Stimulated activated CD8-positive, alpha-beta memory T cell treated with anti-CD3 and anti-CD28 coated beads, Interleukin-4, amount 100 ng/mL, for 4 hours (primary cell): ENCODE results near the gene SLC22A16.
"Not testable (repeated sequence)": the region's sequence is repeated elsewhere in the genome, so short reads cannot be mapped to it uniquely, and the experiment has no call there.

ENCODE experiments used
- DNase-seq, 2 donors: peaks; one replicate each; pipeline ENCODE4 v3.0.0-alpha.2; 2020; ENCODE audit warnings: low read depth in 2 of 2, low spot score in 1 of 2

The SLC22A16 gene, protein sequence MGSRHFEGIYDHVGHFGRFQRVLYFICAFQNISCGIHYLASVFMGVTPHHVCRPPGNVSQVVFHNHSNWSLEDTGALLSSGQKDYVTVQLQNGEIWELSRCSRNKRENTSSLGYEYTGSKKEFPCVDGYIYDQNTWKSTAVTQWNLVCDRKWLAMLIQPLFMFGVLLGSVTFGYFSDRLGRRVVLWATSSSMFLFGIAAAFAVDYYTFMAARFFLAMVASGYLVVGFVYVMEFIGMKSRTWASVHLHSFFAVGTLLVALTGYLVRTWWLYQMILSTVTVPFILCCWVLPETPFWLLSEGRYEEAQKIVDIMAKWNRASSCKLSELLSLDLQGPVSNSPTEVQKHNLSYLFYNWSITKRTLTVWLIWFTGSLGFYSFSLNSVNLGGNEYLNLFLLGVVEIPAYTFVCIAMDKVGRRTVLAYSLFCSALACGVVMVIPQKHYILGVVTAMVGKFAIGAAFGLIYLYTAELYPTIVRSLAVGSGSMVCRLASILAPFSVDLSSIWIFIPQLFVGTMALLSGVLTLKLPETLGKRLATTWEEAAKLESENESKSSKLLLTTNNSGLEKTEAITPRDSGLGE

DNA sequence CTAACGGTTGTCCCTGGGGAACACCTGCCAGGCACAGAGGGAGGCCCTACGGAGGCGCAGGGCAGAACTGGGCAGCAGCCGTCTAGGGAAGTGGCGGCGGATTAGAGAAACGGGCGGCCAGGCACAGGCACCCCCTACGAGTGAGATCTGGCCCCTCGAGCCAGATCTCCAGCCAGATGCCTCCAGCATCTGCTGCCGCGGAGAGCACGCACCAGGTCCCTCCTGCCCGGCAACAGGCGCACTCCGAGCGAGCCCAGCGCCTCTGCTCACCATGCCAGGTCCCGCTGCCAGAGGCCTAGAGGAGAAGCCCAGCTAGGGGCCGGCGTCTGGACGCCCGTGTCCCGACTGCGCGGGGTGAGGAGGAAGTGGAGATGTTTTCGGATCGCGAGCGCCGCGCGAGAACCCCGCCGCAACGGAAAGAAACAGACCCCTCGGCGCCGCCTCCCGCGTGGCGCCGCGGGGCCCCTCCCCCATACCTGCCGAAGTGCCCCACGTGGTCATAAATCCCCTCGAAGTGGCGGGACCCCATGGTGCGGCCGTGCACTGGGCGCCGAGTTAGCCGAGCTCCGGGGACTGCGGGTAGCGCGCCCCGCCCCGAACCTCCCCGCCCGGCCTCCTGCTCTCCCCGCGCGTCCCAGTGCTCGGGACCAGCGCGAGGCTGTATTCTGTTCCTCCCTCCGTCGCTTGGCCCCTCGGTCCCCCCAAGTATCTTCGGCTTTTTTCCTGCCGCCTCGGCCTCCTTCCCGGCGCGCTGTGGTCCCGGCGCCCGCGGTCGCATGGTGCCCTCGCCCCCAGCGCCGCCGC is at the start of gene SLC22A16:
SLC22A16 (minus strand) TSS at position 568 of the 804 bp plus-strand sequence; CDS start at position 529, 39 bp downstream.
- DNase-seq: no peak

DNA sequence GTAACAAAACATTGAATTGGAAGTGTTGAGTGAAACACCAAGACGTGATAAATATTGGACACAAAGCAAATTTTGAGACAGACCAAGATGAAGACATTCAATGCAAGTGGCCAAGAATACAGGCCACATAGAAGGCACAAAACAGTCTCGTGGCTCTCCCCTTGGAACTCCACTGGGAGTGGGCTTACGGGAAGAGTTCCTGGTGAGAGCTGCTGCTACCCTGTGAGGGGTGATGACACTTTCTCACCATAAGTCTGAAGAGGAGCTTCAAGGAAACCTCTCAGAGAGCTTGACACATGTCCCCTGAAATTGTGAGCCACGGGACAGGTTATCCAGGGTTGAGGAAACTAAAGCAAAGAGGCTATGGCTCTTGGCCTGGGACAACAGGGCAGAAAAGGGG is 48.6 kb upstream of the SLC22A16 start:
- no peak for DNase-seq

DNA sequence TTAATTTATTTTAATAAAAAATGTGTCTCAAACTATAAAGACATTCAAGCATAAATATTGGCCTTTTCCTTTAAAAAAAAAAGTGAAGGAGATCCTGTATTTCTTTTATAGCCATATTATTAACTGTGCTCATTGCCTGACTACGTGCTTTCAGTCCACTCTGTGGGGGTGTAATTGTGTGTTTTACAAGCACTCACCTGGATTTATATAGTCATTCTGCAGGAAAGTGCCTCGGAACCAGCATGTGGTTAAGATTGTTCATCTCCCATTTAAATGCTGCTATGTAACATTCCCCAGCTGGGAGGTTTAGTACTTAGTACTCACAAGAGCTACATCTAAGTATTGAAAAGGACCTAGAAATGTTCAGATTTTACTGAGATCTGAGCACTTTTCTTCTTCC is 47.9 kb upstream of the SLC22A16 start:
- no peak for DNase-seq

DNA sequence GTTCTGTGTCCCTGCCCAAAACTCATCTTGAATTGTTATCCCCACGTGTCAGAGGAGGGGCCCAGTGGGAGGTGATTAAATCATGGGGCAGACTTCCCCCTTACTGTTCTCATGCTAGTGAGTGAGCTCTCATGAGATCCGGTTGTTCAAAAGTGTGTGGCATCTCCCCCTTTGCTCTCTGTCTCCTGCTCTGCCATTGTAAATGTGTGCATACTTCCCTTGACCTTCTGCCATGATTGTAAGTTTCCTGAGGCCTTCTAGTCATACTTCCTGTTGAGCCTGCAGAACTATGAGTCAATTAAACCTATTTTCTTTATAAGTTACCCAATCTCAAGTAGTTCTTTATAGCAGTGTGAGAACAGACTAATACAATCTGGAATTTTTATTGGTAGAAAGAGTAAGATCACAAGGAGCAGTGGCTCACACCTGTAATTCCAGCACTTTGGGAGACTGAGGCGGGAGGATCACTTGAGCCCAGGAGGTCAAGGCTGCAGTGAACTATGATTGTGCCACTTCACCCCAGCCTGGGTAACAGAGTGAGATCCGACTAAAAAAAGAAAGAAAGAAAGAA is 47.1 kb upstream of the SLC22A16 start:
- no peak for DNase-seq

DNA sequence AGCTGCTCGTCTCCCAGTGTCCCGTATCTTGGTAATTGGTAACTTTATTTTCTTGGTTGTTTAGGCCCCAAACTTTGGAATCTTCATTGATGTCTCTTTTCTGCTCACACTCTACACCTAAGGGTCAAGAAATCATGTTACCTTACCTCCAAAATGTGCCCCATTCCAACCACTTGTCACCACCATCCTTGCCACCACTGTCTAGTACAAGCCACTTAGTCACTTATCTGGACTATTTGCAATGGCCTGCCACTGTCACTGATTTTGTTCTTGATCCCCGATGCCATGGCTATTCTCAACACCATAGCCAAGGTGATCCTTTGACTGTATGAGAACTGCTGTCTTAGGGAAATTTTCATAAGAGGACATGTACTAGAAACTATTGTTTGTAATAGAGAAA is 46.0 kb upstream of the SLC22A16 start:
- no peak for DNase-seq

DNA sequence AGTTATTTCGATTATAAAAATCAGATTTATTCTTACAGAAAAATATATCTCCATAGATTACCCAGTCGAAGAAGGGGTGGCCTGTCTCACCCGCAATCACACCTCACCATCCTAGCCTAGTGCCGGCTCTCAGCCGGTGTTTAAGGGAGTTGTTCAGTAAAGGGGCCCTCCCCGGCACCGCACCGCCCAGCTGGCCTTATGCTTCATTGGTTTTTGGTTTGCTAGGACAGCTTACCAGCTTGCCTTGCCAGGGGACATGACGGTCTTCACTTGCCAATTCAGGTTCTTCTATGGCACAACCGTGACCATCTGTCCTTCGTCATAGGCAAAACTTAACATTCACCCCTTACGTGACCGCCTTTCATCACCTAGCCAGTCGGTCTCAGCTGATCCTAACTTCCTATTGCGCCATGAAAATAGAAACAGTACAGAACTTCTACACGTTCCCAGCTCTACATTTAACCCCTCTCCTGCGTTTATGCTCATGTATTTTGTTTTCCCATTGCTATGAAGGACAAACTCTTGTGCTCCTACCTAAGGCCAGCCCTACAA is 44.7 kb upstream of the SLC22A16 start:
- DNase-seq: no peak

DNA sequence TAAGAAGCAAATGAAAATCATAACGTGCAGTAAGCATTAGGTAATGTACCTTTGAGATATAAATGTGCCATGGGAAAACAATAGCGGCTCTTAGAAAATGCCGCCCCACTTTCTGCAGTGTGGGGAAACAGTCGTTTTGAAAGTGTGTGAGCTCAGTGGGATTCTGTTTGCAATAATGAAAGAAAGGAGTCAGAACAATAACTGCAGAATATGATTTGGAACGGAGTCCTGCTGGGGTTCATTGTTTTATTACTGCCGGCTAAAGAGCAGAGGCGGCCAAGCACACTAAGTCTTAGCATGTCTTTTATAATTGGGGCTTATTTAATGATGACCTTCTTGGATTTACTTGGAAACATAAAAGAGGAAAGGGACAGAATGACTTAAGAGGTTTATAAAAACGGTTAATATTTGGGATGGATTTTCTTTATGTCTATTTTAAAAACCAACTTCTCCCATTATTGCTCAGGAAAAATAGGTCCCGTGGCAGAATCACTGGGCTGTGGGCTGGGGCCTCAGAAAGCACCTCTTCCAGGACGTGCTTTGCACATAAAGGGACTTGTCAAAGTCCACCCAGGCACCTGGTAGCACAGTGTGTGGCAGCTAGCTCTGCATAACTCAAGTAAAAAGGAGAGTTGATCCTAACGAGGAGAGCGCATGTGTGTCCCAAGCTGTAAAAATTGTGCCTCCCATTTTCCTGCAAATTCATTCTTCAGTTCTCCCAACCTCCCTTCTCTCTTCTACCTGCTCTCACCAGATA is 44.0 kb upstream of the SLC22A16 start:
- no peak for DNase-seq

DNA sequence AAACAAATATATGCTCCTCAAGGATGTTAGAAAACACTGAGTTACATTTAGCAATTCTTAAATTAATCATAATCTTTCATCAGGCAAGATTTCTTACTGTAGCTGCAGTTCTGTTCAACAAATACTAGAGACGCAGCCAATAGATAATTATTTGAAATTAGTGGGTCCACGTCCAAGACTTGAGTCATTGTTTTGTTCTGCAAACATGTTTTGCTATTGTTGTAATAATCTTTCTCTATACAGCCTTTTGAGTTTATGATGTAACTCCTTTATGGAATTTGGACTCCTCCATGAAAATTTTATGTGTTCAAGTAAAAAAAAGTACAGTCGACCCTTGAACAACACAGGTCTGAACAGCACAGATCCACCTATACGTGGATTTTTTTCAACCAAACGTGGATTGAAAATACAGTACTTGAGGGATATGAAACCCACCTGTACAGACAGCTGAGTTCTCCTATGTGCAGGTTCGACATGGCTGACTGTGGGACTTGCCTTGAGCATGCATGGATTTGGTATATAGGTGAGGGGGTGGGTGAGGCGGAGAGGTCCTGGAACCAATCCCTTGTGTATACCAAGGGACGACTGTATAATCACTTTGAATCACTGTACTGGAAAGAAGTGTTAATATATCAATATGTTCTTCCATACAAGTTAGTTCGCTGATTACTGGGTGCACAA is 41.3 kb upstream of the SLC22A16 start:
- no peak for DNase-seq

DNA sequence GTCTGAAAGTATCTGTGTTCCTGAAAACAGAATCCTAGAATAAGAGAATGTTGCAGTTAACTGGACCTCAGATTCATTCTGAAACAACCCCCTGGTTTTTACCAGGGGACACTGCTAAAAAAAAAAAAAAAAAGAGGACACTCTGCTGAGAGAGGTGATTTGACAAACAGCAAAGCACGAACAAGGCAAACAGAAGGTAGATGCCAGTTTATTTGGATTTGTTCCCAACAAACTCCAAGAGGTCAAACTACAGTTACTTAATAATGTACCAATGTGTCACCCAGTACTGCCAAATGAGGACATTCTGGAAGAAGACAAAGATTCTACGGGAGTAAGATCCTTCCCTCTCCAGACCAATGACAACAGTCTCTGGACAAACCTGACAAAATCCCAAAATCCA is 40.6 kb upstream of the SLC22A16 start:
- no peak for DNase-seq

DNA sequence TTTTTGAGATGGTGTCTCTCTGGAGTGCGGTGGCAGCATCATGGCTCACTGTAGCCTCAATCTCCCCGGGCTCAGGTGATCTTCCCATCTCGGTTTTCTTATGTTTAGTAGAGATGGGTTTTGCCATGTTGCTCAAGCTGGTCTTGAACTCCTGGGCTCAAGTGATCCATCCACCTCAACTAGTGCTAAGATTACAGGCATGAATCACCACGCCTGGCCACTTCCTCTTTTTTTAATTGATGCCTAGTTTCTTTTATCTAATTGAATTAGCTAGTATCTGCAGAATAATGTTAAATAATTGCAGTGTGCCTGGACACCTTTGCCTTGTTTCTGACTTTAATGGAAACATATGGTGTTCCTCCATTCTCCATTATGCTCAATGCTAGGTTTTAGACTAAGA is 38.4 kb upstream of the SLC22A16 start:
- no peak for DNase-seq

DNA sequence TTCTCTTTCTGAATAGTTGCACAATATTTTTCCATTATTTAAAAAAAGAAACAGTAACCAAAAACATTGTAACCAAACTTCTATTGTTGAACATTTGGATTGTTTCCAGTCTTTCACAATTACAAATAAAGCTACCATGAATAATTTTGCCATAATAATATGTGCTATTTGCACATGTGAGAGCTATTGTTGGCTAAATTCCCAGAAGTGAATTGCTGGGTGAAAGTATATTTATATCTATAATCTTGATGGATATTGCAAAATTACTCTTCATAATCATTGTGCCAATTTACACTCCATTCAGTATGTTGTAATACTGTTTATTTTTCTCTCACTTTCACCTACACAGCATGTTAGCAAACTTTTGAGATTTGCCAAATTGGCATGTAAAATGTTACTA is 36.6 kb upstream of the SLC22A16 start:
- no peak for DNase-seq

DNA sequence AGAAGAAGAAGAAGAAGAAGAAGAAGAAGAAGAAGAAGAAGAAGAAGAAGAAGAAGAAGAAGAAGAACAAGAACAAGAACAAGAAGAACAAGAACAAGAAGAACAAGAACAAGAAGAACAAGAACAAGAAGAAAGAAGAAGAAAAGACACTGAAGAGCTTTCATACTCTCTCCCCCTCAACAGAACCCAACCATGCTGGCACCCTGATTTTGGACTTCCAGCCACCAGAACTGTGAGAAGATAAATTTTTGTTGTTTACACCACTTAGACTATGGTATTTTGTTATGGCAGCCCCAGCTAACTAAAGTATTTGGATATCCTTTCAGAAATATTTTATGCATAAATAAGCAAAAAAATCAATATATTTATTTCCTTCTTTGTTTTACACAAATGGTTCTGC is 36.1 kb upstream of the SLC22A16 start:
- not testable (repeated sequence) for DNase-seq

DNA sequence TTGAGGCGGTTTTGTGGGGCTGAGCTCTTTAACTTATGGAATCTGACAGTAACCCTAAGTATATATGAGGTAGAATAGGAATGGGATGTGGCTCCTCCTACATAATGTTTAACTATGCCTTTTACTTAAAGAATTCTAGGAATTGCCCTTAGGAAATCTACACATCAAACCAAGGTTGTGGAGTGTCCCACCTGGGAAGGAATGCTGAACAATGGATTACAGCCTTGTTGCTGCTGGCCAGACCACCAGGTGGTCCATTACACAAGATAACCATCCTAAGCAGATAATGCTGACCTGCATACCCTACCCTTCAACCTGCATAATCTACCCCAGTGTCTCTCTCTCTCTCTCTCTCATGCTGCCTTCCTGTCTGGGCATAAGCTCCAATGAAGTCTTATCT is 35.0 kb upstream of the SLC22A16 start:
- DNase-seq: no peak

DNA sequence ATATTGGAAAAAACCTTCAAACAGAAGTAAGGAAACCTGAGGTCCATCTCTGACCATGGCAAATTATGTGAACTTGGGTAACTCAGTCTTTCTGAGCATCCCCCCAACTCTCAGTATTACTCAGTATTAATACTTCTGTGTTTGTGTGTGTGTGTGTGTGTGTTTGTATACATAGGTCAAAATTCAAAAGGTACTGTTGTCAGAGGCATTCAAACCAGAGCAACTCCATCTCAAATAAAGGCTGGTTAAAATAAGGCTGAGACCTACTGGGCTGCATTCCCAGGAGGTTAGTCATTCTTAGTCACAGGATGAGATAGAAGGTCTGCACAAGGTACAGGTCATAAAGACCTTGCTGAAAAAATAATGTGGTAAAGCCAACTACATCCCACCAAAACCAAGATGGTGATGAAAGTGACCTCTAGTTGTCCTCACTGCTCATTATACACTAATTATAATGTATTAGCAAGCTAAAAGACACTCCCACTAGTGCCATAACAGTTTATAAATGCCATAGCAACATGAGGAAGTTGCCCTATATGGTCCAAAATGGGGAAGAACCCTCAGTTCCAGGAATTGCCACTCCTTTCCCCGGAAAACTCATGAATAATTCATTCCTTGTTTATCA is 33.3 kb upstream of the SLC22A16 start:
- no peak for DNase-seq

DNA sequence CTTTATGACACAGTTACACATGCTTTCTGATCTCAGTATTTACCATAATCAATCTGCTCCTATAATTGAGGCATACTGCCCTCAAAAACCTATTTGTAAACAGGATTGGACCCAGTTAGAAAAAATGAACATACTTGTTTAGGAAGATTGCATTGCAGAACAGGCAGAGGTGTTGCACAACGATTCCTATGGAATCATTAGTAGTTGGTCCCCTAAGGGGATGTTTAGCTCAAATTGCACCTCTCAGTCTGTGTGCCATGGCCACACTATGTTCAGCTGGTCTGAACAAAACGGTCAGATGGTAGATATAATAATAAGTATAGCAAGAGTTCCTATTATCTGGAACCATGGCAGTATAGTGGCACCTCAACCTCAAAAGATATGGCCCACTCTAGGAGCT is 28.5 kb upstream of the SLC22A16 start:
- not testable (repeated sequence) for DNase-seq

DNA sequence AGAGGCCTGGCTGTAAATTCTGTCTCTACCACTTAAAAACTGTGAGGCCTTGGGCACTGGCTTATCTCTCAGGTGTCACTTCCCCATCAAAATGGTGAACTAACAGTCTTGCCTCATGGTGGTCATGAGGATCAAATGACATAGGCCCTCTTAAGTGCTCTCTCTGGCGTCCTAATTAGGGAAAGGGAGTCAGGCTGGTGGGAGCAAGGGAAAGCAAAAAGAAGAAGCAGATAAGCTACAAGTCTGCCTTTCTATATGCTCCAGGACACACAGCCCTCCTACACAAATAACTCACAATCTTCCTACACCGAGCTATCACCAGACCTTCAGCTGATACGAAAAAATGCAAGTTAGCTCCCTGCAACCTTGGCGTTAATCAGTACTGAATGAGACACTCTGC is 19.5 kb upstream of the SLC22A16 start:
- no peak for DNase-seq

DNA sequence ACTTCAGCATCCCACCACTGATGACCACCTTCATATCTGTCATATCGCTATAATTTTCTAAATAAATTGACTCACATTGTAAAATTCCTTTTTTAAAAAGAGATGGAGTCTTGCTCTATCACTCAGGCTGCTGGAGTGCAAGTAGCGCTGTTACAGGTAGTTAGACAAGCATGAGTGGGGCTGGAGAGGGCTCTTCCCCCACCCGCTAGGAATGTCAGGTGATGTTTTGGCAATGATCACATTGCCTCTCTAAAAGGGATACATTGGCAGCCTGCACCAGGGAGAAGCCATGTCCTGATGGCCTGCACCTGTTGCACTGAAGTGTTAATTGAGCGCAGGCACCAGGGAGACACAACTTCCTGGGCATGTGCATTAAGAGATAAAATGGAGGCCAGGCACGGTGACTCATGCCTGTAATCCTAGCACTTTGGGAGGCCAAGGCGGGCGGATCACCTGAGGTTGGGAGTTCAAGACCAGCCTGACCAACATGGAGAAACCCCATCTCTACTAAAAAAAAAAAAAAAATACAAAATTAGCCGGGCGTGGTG is 16.9 kb upstream of the SLC22A16 start:
- DNase-seq: no peak

DNA sequence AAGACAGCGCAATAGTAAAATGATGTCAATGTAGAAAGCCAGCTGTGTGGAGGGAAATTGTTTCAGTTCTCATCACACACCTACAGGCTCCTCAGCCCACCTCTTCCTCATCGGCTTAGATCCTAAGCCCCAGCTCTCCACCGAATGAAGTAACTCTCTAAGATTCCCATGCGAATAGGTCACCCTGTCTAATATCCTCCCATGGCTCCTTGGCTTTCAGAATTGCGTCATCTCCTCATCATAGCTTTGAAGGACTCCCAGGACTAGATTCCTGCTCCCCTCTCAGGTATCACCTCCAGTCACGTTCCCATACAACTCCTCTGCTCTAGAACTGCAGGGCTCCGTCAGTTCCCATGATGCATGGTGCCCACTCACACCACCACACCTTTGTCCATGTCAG is 16.2 kb upstream of the SLC22A16 start:
- no peak for DNase-seq

DNA sequence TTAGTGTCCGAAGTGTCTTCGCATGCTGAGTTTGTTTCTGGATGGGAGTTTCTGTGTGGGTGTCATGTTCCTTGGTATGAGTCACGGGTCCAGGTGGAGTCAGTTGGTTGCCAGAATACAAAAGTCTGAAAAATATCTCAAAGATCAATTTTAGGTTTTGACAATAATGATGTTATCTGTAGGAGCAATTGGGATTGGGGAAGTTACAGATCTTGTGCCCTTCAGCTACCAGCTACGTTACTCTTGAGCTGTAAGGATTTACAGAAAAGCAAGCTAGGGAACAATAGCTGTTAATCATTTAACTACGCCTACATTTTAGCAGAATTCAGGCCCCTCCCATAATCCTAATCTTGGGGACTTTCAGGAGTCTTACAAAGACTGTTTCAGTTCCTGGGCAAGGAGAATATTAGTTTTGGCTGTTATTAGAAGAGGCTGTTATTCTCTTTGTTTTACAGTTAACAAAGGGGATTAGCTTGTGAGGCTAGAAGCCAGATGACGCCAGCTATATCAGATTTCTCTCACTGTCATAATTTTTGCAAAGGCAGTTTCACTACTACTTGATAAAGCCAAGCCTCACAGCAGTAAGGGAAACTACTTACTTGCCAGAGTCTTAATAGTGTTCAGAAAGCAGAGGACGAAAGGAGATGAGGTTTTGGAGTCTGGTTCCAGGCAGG is 15.4 kb upstream of the SLC22A16 start:
- no peak for DNase-seq
